ENCODE results near the gene PRUNE2. TPM values are rescaled to one million over a fixed set of nuclear protein-coding genes. Genes with fewer than 3 reads are reported as not detected.
"Not testable (repeated sequence)": the region's sequence is repeated elsewhere in the genome, so short reads cannot be mapped to it uniquely, and the experiment has no call there.

Gene PRUNE2
- polyA plus RNA-seq, 1 donor, result 16.4 TPM

DNA sequence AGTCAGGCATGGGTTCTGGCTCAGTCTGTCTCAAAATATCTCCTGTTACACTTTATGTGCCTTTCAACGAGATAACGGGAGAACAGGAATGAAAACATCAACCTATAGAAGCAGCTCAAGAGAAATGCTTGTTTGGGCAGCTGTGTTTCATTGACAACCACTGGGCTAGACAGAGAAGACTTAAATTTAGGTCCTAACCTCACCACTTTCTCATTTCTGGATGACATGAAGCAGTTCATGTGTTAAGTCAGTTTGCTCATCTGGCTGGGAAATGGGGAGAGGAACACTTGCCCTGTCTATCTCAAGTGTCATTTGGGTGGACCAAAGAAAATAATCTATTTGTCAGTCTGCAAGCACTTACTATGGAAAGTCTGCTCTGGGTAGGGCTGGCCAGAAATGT lies 208.4 kb downstream of the PRUNE2 start:
- DNase-seq, result no peak

GRCh38 chr9:76697081-76697480 lies 208.8 kb downstream of the PRUNE2 start:
- no peak for DNase-seq

- no peak for DNase-seq
Measured at GRCh38 chr9:76693912-76694311, 212.0 kb downstream of the PRUNE2 start.

GRCh38 chr9:76692458-76693129 lies 213.3 kb downstream of the PRUNE2 start:
- DNase-seq, result no peak

GRCh38 chr9:76691517-76692313 lies 214.2 kb downstream of the PRUNE2 start:
- DNase-seq, result no peak

DNA sequence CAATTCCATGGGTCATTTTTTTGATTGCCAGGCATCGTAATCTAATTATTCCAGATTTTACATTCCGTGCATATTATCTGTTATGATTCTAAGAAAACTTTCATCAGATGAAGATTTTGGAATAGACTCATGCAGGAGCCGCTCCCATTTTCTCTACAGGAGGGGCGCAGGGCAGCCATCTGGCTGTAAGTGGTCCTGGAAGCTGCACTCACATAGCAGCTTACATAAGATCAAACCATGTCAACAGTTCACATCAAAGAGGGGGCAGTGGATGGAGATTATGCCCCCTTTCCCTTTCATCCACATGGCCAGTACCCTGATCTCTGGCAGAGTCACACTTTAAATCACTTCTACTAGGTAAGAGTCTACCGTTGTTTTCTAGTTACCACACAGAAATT lies 214.9 kb downstream of the PRUNE2 start:
- no peak for DNase-seq

GRCh38 chr9:76690246-76690972 lies 215.5 kb downstream of the PRUNE2 start:
- DNase-seq, result no peak

DNA sequence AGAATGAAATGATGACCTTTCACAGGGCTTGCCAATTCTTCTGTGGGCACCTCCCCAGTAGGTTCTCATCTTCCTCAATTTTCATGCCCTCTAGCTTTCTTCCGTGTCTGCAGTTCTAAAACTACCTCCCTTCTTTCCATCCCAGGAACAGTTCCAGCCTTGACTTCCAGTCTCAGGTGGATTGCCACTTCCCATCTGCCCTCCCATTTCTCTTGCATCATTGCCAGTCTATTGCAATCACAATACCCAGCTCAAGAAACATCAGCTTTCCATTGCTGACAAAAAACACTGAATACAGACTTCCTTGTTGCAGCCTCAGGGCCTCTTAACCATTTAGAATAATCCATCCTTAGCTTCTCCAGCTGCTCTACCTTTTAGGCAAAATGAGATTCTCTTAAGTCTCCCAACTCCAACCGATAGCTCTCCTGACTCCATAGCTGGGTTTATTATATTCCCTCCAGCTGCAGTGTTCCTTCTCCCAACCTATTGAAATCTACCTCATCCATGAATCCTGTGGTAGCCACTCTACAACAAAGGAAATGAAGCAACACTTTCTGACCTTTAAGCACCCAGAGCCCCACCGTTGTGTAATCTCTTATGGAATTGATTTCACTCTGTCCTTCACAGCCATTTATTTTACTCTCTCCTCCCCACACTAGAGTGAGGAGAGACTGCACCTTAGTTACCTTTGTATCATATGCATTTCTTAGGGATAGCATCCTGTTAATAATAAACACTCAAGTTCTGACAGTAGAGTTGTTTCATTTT lies 217.3 kb downstream of the PRUNE2 start:
- no peak for DNase-seq

- no peak for DNase-seq
Measured at GRCh38 chr9:76687861-76688391, 218.0 kb downstream of the PRUNE2 start.

DNA sequence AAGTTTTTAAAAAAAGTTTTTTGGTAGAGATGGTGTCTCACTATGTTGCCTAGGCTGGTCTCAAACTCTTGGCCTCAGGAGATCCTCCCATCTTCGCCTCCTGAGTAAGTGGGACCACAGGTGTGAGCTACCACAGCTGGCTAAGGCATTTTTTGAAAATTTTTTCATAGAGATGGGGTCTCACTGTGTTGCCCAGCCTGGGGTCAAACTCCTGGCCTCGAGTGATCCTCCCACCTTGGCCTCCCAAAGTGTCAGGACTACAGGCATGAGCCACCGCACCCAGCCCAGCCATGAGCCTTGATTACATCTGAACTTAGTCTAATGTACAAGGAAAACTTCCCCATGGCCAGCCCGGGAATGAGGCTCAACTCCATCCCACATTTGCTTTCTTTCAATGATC lies 219.2 kb downstream of the PRUNE2 start:
- DNase-seq, result no peak

DNA sequence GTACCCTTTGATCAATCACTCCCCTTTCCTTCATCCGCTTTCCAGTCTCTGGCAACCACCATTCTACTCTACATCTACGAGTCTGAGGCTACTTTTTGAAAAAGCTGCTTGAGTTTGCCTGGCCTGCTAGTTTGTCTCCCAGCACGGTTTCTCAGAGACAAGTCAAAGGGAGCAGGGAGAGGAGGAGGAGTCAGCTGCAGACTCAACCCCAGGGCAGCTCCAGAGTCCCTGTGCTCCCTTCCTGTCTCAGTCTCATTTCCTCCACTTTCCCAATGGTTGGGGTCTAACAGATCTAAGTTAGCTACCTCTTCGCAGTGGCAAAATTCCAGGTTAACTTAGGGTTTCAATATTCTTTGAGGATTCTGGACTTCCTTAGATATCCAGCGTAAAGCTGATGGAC lies 221.7 kb downstream of the PRUNE2 start:
- DNase-seq, result no peak

DNA sequence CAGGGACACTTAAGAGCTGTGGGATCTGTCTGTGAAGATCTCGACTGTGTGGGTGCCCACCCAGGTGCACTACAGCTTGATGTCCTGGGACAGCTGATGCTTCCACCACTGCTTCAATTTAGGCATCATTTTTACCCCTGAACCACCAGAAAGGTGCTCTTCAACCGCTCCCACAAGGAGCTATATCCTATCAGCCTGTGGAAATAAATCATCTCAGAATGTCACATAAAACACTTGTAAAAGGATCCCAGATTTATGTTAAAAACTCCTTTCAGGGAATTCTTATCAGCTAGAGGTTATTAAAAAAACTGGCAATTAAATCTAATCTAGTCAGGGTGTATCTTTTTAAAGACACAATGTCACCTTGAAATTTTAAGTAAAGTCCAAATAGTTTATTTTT lies 224.4 kb downstream of the PRUNE2 start:
- DNase-seq, result no peak

DNA sequence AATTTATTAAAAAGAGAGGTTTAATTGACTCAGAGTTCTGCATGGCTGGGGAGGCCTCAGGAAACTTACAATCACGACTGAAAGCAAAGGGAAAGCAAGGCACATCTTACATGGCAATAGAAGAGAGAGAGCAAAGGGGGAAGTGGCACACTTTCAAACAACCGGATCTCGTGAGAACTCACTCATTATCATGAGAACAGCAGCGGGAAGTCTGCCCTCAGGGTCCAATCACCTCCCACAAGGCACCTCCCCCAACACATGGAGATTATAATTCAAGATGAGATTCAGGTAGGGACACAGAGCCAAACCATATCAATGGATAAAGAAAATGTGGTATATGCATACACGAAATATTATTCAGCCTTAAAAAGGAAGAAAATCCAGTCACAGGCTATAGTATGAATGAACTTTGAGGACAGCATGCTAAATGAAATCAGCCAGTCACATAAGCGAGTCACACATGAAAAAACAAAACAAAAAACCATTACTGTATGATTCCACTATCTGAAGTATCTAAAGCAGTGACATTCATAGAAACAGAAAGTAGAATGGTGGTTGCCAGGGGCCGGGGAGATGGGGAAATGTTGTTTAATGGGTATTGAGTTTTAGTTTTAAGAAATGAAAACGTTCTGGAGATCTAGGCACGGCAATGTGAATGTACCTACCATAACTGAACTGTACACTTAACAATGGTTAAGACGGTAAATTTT lies 225.0 kb downstream of the PRUNE2 start:
- DNase-seq, result no peak

GRCh38 chr9:76677481-76678055 lies 228.3 kb downstream of the PRUNE2 start:
- DNase-seq, result no peak

DNA sequence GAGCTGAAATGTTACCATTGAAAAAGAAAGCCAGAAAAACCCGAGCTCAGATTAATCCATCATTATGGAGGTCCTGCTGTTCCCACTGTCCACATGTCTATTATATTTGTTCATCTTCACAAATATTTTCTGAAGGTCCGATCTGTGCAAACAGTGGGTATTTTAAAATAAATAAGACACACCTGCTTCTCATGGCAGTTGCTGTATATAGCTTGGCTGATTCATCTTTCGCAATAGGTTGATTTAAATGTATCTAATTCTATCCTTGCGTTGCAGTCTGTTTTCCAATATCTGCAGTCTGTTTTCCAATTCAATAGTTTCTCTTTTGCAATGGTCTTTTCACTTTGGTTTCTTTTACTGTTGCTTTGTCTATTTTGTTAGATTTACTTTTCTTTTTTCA lies 229.1 kb downstream of the PRUNE2 start:
- DNase-seq, result no peak

- no peak for DNase-seq
Measured at GRCh38 chr9:76667521-76667957, 238.4 kb downstream of the PRUNE2 start.

GRCh38 chr9:76665966-76666365 lies 239.9 kb downstream of the PRUNE2 start:
- not testable (repeated sequence) for DNase-seq

- DNase-seq, result no peak
Measured at GRCh38 chr9:76665458-76665857, 240.5 kb downstream of the PRUNE2 start.

GRCh38 chr9:76664120-76664519 lies 241.8 kb downstream of the PRUNE2 start:
- DNase-seq, result no peak

- no peak for DNase-seq
Measured at GRCh38 chr9:76662476-76663281, 243.2 kb downstream of the PRUNE2 start.
